Neural cell (in vitro differentiated cells): ENCODE results near the gene LMAN2. TPM values are rescaled to one million over a fixed set of nuclear protein-coding genes. Genes with fewer than 3 reads are reported as not detected.
"Not testable (repeated sequence)": the region's sequence is repeated elsewhere in the genome, so short reads cannot be mapped to it uniquely, and the experiment has no call there.

Experiments
- H2AFZ ChIP-seq: fragments of 200-600, 300-800 bp; sonication (generic), shearing (Covaris generic); 2 replicates; pipeline ENCODE4 v1.6.0; 2014; ENCODE audit warnings: low read depth, mild to moderate bottlenecking, antibody characterized with exemption, low read length, moderate library complexity
- H3F3A ChIP-seq: fragments of 200-600 bp; shearing (Covaris generic); 2 replicates; pipeline ENCODE4 v1.6.1; 2016; ENCODE audit warnings: mild to moderate bottlenecking, moderate library complexity, mixed read lengths, antibody characterized with exemption, low read length; ENCODE audit not compliant: insufficient read depth, poor library complexity, severe bottlenecking
- H3K27ac ChIP-seq: fragments of 200-600, 300-800 bp; sonication (generic), shearing (Covaris generic); 2 replicates; pipeline ENCODE4 v1.5.1; 2014; ENCODE audit warnings: mild to moderate bottlenecking, low read length, moderate library complexity
- H3K27me3 ChIP-seq: fragments of 300-800, 200-600 bp; sonication (generic), shearing (Covaris generic); 2 replicates; pipeline ENCODE4 v1.6.0; 2014; ENCODE audit warnings: mild to moderate bottlenecking, low read depth, low read length, moderate library complexity; ENCODE audit not compliant: insufficient read depth
- H3K36me3 ChIP-seq: fragments of 300-800, 200-600 bp; sonication (generic), shearing (Covaris generic); 2 replicates; pipeline ENCODE4 v1.5.1; 2014; ENCODE audit warnings: mild to moderate bottlenecking, antibody characterized with exemption, low read length, moderate library complexity; ENCODE audit not compliant: insufficient read depth
- H3K4me2 ChIP-seq: fragments of 300-800, 200-600 bp; sonication (generic), shearing (Covaris generic); 2 replicates; pipeline ENCODE4 v1.6.0; 2014; ENCODE audit warnings: mild to moderate bottlenecking, low read length
- H3K4me3 ChIP-seq: fragments of 300-800, 200-600 bp; sonication (generic), shearing (Covaris generic); 2 replicates; pipeline ENCODE4 v1.5.1; 2014; ENCODE audit warnings: mild to moderate bottlenecking, low read length, moderate library complexity
- H3K79me2 ChIP-seq: fragments of 200-600 bp; shearing (Covaris generic); replicated peaks from 2 replicates; pipeline ENCODE4 v1.6.0; 2014; ENCODE audit warnings: mild to moderate bottlenecking, low read length, moderate library complexity; ENCODE audit not compliant: insufficient read depth
- H3K9ac ChIP-seq: fragments of 300-800, 200-600 bp; sonication (generic), shearing (Covaris generic); 2 replicates; pipeline ENCODE4 v1.6.1; 2016; ENCODE audit warnings: mild to moderate bottlenecking, low read length, mixed read lengths
- H3K9me2 ChIP-seq: fragments of 200-600 bp; shearing (Covaris generic); 2 replicates; pipeline ENCODE4 v1.6.1; 2016; ENCODE audit warnings: mild to moderate bottlenecking, low read length, mixed read lengths; ENCODE audit not compliant: insufficient read depth
- H3K9me3 ChIP-seq: fragments of 200-600, 300-800 bp; sonication (generic), shearing (Covaris generic); 2 replicates; pipeline ENCODE4 v1.6.1; 2016; ENCODE audit warnings: mild to moderate bottlenecking, mixed run types, low read length, moderate library complexity, mixed read lengths
- H4K20me1 ChIP-seq: fragments of 200-600 bp; shearing (Covaris generic); 2 replicates; pipeline ENCODE4 v1.6.1; 2016; ENCODE audit warnings: mild to moderate bottlenecking, mixed run types; ENCODE audit not compliant: insufficient read depth
- CTCF ChIP-seq: fragments of 450-650 bp; IDR thresholded peaks from 2 replicates; pipeline ENCODE4 v1.5.1; 2014; ENCODE audit warnings: antibody characterized with exemption, mild to moderate bottlenecking, moderate library complexity; ENCODE audit not compliant: poor library complexity, severe bottlenecking
- EP300 ChIP-seq: fragments of 450-650 bp; conservative IDR thresholded peaks from 2 replicates; pipeline ENCODE4 v1.6.1; 2014; ENCODE audit warnings: antibody characterized with exemption, mild to moderate bottlenecking, moderate library complexity; ENCODE audit not compliant: poor library complexity, severe bottlenecking
- EZH2 ChIP-seq: fragments of 200-600, 300-800 bp; shearing (Covaris generic), sonication (generic); IDR thresholded peaks from 2 replicates; pipeline ENCODE4 v1.6.1; 2014; ENCODE audit warnings: antibody characterized with exemption, low read length, borderline replicate concordance, mild to moderate bottlenecking; ENCODE audit not compliant: insufficient read depth, poor library complexity, severe bottlenecking
- MXI1 ChIP-seq: fragments of 450-650 bp; conservative IDR thresholded peaks from 2 replicates; pipeline ENCODE4 v1.6.1; 2014; ENCODE audit warnings: antibody characterized with exemption, mild to moderate bottlenecking; ENCODE audit not compliant: poor library complexity, severe bottlenecking
- POLR2AphosphoS5 ChIP-seq: IDR thresholded peaks from 2 replicates; pipeline ENCODE4 v1.6.1; 2012
- RAD21 ChIP-seq: fragments of 450-650 bp; conservative IDR thresholded peaks from 2 replicates; pipeline ENCODE4 v1.6.1; 2014; ENCODE audit warnings: antibody characterized with exemption, mild to moderate bottlenecking, moderate library complexity
- REST ChIP-seq: IDR thresholded peaks from 2 replicates; pipeline ENCODE4 v1.6.1; 2012; ENCODE audit warnings: borderline replicate concordance
- SMC3 ChIP-seq: fragments of 450-650 bp; conservative IDR thresholded peaks from 2 replicates; pipeline ENCODE4 v1.6.1; 2014; ENCODE audit warnings: antibody characterized with exemption, mild to moderate bottlenecking, moderate library complexity; ENCODE audit not compliant: poor library complexity
- TAF1 ChIP-seq: IDR thresholded peaks from 2 replicates; pipeline ENCODE4 v1.6.1; 2012; ENCODE audit warnings: low read depth
- polyA plus RNA-seq: library from polyadenylated mRNA; depleted of rRNA; stranded (reverse); fragments of >200 nt; gene quantifications from 2 replicates; pipeline ENCODE4 v1.2.3, GENCODE V29; 2014

The LMAN2 gene
- polyA plus RNA-seq, 1 donor from 2014 or later, result 155 TPM

- no peaks in the 10 kb centered on the region for H3K27me3 ChIP-seq
- no peaks in the 10 kb centered on the region for H3K36me3 ChIP-seq
- no peaks in the 10 kb centered on the region for H3K9me2 ChIP-seq
- no peaks in the 10 kb centered on the region for H3F3A ChIP-seq
- H3K9me3 ChIP-seq, result no peaks in the 10 kb centered on the region
- TF ChIP-seq REST (no peak), TAF1 (no peak), SMC3 (no peak), EZH2 (no peak), MXI1 (no peak), CTCF (no peak), EP300 (no peak), RAD21 (no peak), POLR2AphosphoS5 (no peak)
- no peak overlapping the region for H3K9ac ChIP-seq
- no peak overlapping the region for H3K27ac ChIP-seq
- peaks cover 37% of the 10 kb centered on the region for H3K79me2 ChIP-seq
- H2AFZ ChIP-seq, result no peak overlapping the region
- no peaks in the 10 kb centered on the region for H4K20me1 ChIP-seq
- H3K4me3 ChIP-seq, result no peak overlapping the region
- H3K4me2 ChIP-seq, result no peak overlapping the region
Observed at GRCh38 chr5:177343777-177344176, 7.7 kb downstream of the LMAN2 start.

- H3K9me2 ChIP-seq, H2AFZ ChIP-seq, H3K36me3 ChIP-seq, H3K4me2 ChIP-seq, H3K27ac ChIP-seq, H3K9ac ChIP-seq, H4K20me1 ChIP-seq, H3K9me3 ChIP-seq, H3F3A ChIP-seq, H3K27me3 ChIP-seq, H3K4me3 ChIP-seq: not testable (repeated sequence)
- H3K79me2 ChIP-seq, result peaks cover 33% of the 10 kb centered on the region
Observed at GRCh38 chr5:177343000-177343399, 8.5 kb downstream of the LMAN2 start.

GRCh38 chr5:177339107-177339638, 12.3 kb downstream of the LMAN2 start:
- H3K36me3 ChIP-seq, result no peaks in the 10 kb centered on the region
- no peak overlapping the region for H3K4me2 ChIP-seq
- no peaks in the 10 kb centered on the region for H3K27me3 ChIP-seq
- TF ChIP-seq EP300, result no peak
- no peak for TF ChIP-seq SMC3
- TF ChIP-seq REST, result no peak
- TF ChIP-seq TAF1, result no peak
- no peak for TF ChIP-seq POLR2AphosphoS5
- TF ChIP-seq MXI1, result no peak
- no peak for TF ChIP-seq EZH2
- TF ChIP-seq CTCF, result no peak
- no peak for TF ChIP-seq RAD21
- peaks cover 16% of the 10 kb centered on the region for H3K79me2 ChIP-seq
- H3K9me2 ChIP-seq, result no peaks in the 10 kb centered on the region
- H3K4me3 ChIP-seq, result no peak overlapping the region
- H3F3A ChIP-seq, result no peaks in the 10 kb centered on the region
- H3K9ac ChIP-seq, result no peak overlapping the region
- no peak overlapping the region for H3K27ac ChIP-seq
- H3K9me3 ChIP-seq, result no peaks in the 10 kb centered on the region
- H2AFZ ChIP-seq, result no peak overlapping the region
- no peaks in the 10 kb centered on the region for H4K20me1 ChIP-seq
